SU-DHL-6 (cell line): ENCODE data around the gene AUH.

ENCODE experiments used
- H2AFZ ChIP-seq: fragments of 200-600 bp; sonication (generic); 2 replicates; pipeline ENCODE4 v1.6.1; 2014; ENCODE audit warnings: low read depth, mild to moderate bottlenecking, moderate library complexity, mixed read lengths, antibody characterized with exemption, low read length; ENCODE audit not compliant: severe bottlenecking
- H3F3A ChIP-seq: fragments of 200-600 bp; shearing (Covaris generic); 2 replicates; pipeline ENCODE4 v1.6.0; 2016; ENCODE audit warnings: antibody characterized with exemption, mild to moderate bottlenecking; ENCODE audit not compliant: insufficient read depth
- H3K27ac ChIP-seq: fragments of 200-600 bp; sonication (generic); 2 replicates; pipeline ENCODE4 v1.5.1; 2016; ENCODE audit warnings: low read depth, mild to moderate bottlenecking, low read length, moderate library complexity, mixed read lengths
- H3K27me3 ChIP-seq: fragments of 200-600 bp; sonication (generic), shearing (Covaris generic); 2 replicates; pipeline ENCODE4 v1.6.0; 2014; ENCODE audit warnings: mild to moderate bottlenecking, low read length
- H3K36me3 ChIP-seq: fragments of 200-600 bp; sonication (generic); 2 replicates; pipeline ENCODE4 v1.6.1; 2014; ENCODE audit warnings: mild to moderate bottlenecking, low read length, mixed read lengths
- H3K4me2 ChIP-seq: fragments of 300-600, 200-600 bp; shearing (Covaris generic), sonication (generic); 2 replicates; pipeline ENCODE4 v1.6.0; 2014; ENCODE audit warnings: low read length, low read depth, mild to moderate bottlenecking; ENCODE audit not compliant: poor library complexity, severe bottlenecking
- H3K4me3 ChIP-seq: fragments of 200-600 bp; sonication (generic); 2 replicates; pipeline ENCODE4 v1.5.1; 2014; ENCODE audit warnings: antibody characterized with exemption, low read length, mild to moderate bottlenecking, mixed read lengths; ENCODE audit not compliant: insufficient read depth, poor library complexity, severe bottlenecking
- H3K79me2 ChIP-seq: fragments of 200-600 bp; sonication (generic); 2 replicates; pipeline ENCODE4 v1.6.1; 2014; ENCODE audit warnings: mild to moderate bottlenecking, low read length, moderate library complexity; ENCODE audit not compliant: insufficient read depth
- H3K9ac ChIP-seq: fragments of 200-600 bp; sonication (generic); 2 replicates; pipeline ENCODE4 v1.7.0; 2014; ENCODE audit warnings: mild to moderate bottlenecking, low read length
- H3K9me2 ChIP-seq: fragments of 200-600 bp; sonication (generic); replicated peaks from 2 replicates; pipeline ENCODE4 v1.6.1; 2014; ENCODE audit warnings: low read length; ENCODE audit not compliant: insufficient read depth
- H3K9me3 ChIP-seq: fragments of 200-600 bp; sonication (generic); 2 replicates; pipeline ENCODE4 v1.6.1; 2014; ENCODE audit warnings: low read length, mixed read lengths; ENCODE audit not compliant: insufficient read depth
- H4K20me1 ChIP-seq: fragments of 200-600 bp; sonication (generic); 2 replicates; pipeline ENCODE4 v1.6.1; 2014; ENCODE audit warnings: low read depth, mild to moderate bottlenecking, antibody characterized with exemption, low read length, moderate library complexity, mixed read lengths
- CTCF ChIP-seq: fragments of 200-600 bp; sonication (generic); IDR thresholded peaks from one replicate; pipeline ENCODE4 v1.5.1; 2017; ENCODE audit warnings: antibody characterized with exemption, mild to moderate bottlenecking, low read length, moderate library complexity; ENCODE audit not compliant: insufficient read depth, poor library complexity, severe bottlenecking
- EZH2phosphoT487 ChIP-seq: fragments of 200-600 bp; sonication (generic), shearing (Covaris generic); conservative IDR thresholded peaks from 2 replicates; pipeline ENCODE4 v1.6.1; 2018; ENCODE audit warnings: mild to moderate bottlenecking, antibody characterized with exemption, low read length, moderate library complexity, mixed read lengths

The AUH gene

DNA sequence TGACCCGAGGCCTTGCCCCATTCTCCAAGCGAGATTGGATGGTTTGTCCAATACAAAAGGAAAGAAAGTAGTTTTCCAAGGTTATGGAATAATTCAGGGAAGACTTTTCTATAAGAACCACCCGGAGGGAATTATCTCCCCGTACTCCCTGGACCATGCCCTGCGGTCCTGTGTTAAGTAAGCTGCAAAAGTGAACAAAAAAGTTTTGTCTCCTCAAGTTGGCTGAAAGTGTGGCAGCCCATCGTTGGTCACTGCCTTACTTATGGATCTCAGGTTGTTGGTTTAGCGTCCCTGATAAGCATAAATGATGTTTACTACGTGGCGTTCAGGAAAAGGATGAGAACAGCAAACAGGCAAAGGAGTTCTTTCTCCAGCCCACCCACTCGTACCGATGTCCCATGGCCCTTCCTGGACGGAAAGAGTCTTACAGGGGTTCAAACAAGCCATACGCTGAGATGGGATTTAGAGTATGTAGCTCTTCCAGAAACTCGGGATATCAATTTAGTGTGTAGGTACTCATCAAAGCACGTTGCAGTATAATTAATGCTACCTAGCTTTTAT lies 413 bp upstream of the AUH start:
- H3K4me2 ChIP-seq, result peak overlapping the region; percentile 65
- no peak overlapping the region for H3K27ac ChIP-seq
- H3K4me3 ChIP-seq, result peak overlapping the region; percentile 82
- no peaks in the 10 kb centered on the region for H3F3A ChIP-seq
- peak overlapping the region; percentile 76 for H3K9ac ChIP-seq
- H3K9me2 ChIP-seq, result no peaks in the 10 kb centered on the region
- H4K20me1 ChIP-seq, result no peaks in the 10 kb centered on the region
- TF ChIP-seq CTCF, result no peak
- TF ChIP-seq EZH2phosphoT487, result no peak
- no peaks in the 10 kb centered on the region; the same call in 1 of the 2 replicates for H3K79me2 ChIP-seq
- peak overlapping the region; percentile 100 for H2AFZ ChIP-seq
- H3K36me3 ChIP-seq, result no peaks in the 10 kb centered on the region
- no peaks in the 10 kb centered on the region for H3K27me3 ChIP-seq
- no peaks in the 10 kb centered on the region; the same call in 1 of the 2 replicates for H3K9me3 ChIP-seq

DNA sequence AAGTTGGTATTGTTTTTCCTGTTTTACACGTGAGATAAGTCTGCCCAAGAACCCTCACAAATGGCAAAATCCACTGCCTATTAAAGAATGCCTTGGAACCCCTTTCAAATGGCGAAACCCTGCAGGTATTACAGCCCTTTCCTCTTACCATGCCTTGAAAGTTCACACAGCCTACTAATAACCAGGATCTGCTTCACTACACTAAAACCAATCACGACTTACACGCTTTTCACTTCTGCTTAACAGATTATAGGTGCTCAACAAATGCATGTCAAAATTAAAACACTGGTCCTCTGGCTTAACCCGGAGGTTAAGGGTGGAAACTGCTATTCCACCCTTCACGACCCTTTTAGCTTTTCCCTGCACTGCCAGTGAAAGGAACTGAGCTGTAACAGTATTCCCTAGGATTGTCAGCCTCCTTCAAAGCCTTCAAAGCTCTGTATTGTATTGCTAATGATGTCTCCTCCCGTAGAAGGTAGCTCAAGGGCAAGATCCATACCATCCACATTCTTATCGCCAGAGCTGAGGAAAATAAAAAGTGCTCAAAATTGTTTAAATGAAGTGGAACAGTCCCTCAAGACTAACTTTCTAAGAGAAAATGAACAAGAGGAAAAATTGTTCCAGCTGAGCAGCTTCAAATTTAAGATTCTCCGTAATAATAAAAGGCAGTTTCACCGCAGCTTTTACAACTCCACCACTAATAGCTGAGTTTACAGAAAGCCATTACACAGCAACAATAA lies 997 bp downstream of the AUH start:
- peak overlapping the region; percentile 82 for H3K4me3 ChIP-seq
- no peaks in the 10 kb centered on the region for H3F3A ChIP-seq
- no peaks in the 10 kb centered on the region; the same call in 1 of the 2 replicates for H3K9me3 ChIP-seq
- H3K36me3 ChIP-seq, result no peaks in the 10 kb centered on the region
- no peaks in the 10 kb centered on the region; the same call in 1 of the 2 replicates for H3K79me2 ChIP-seq
- H3K4me2 ChIP-seq, result peak overlapping the region; percentile 94
- no peak overlapping the region for H3K27ac ChIP-seq
- H4K20me1 ChIP-seq, result no peaks in the 10 kb centered on the region
- TF ChIP-seq CTCF (no peak), EZH2phosphoT487 (no peak)
- no peaks in the 10 kb centered on the region for H3K9me2 ChIP-seq
- H3K27me3 ChIP-seq, result no peaks in the 10 kb centered on the region
- peak overlapping the region; percentile 97 for H2AFZ ChIP-seq
- H3K9ac ChIP-seq, result peak overlapping the region; percentile 76

DNA sequence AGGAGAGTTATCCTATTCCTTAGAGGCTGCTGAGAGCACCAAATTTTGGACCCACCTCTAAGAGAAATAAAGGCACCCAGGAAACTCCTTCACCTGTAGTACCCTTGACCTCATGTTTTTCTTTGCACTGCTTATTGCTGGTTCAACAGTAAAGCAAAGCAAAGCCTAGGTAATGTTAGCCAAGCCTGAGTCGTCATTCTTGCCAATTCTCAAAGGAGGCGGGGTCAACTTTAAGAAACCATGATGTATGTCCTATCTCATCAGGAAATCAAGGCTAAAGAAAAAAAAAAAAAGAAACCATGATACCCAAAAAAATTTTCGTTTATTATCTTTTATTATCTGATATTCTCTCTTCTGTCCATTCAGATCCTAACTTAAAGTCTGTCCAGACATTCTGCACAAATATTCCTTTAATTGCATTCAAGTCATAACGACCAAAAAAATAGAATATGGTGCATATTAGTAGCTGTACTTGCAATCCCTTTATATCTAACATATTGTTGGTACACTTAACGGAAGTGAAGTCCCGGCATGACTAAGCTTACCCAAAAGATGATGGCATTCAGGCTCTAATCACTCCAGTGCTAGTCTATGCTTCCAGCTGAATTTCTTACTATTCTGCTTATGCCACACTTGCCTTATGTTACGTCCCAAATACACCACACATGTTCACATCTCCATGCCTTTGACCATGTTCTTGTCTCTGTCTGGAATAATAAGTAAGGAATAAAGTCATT lies 1.8 kb downstream of the AUH start:
- Histone ChIP-seq H3K27me3 (no peaks in the 10 kb centered on the region), H3K9ac (peak overlapping the region; percentile 76; the same call in 1 of the 2 replicates), H3K9me2 (no peaks in the 10 kb centered on the region), H3K27ac (no peak overlapping the region), H3K4me3 (no peak overlapping the region), H3K79me2 (no peaks in the 10 kb centered on the region; the same call in 1 of the 2 replicates), H3F3A (no peaks in the 10 kb centered on the region), H3K9me3 (no peaks in the 10 kb centered on the region), H3K36me3 (no peaks in the 10 kb centered on the region), H4K20me1 (no peaks in the 10 kb centered on the region), H2AFZ (no peak overlapping the region), H3K4me2 (peak overlapping the region; percentile 94)
- no peak for TF ChIP-seq CTCF
- no peak for TF ChIP-seq EZH2phosphoT487
